Epithelial cell of prostate (primary cell): ENCODE measurements around the gene SAFB.
A peak's percentile ranks its signal among the peaks of the same experiment; 100 is the strongest.

Source experiments
- DNase-seq: peaks from one replicate; pipeline ENCODE4 v3.0.0-alpha.2; 2011; ENCODE audit warnings: low read depth, low spot score
- H3K27ac ChIP-seq: fragments of 450-650 bp; 2 replicates; pipeline ENCODE4 v1.5.1; 2017; ENCODE audit warnings: mild to moderate bottlenecking

SAFB gene

DNA sequence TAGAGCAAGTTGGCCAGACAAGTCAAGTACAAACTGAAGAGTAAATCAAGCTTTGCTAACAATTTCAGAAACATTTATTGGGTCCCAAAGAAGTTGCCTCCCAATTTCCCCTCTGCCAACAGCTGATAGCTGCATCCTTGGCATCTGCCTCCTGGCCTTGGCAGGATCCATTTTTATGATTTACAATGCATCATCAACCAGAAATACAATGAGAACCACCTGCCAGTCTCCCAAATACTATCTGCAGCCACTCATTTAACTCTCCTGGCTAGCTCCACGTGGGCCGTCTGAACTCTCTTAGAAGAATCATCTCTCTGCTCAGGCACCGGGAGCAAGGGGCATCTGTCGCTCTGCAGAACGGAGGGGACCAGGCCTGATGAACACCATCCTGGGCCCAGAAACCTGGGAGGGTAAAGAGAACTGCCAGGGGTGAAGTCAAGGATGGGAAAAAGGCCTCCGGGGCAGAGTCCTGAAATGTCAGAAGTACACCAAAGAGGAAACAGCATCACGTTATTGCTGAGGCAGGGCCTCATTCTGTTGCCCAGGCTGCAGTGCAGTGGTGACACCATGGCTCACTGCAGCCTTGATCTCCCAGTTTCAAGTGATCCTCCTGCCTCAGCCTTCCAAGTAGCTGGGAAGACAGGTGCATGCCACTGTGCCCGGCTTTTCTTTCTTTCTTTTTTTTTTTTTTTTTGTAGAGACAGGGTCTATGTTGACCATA lies 94.5 kb downstream of the SAFB start:
- no peak for DNase-seq
- peak overlapping the region; percentile 99 for H3K27ac ChIP-seq
